ENCODE measurements around the gene ERN1. TPM values are rescaled to one million over a fixed set of nuclear protein-coding genes. Genes with fewer than 3 reads are reported as not detected.
"Not testable (repeated sequence)": the region's sequence is repeated elsewhere in the genome, so short reads cannot be mapped to it uniquely, and the experiment has no call there.

Gene ERN1
- 37.0 TPM for total RNA-seq
- polyA plus RNA-seq (ENCODE audit: insufficient read depth, low read depth, low replicate concordance) = 2.8 TPM
- long read RNA-seq, donor 1 = 0 reads
- long read RNA-seq, donor 2, partial matches to known transcripts = 0 of 2 reads
- long read RNA-seq, donor 2, other reads (novel, unspliced or antisense) = 0 of 2 reads
- long read RNA-seq, donor 3, transcript ERN1-208 (1 exons, 2,068 nt) = major isoform, 5 of 10 reads
- long read RNA-seq, donor 3, partial matches to known transcripts = 5 of 10 reads
- long read RNA-seq, donor 3, other reads (novel, unspliced or antisense) = 0 of 10 reads
- long read RNA-seq, donor 4, full-length matches to known transcripts = 4 of 4 reads
- long read RNA-seq, donor 4, partial matches to known transcripts = 0 of 4 reads
- long read RNA-seq, donor 4, other reads (novel, unspliced or antisense) = 0 of 4 reads
- long read RNA-seq, donor 5 = 0 reads
- long read RNA-seq, donor 6, partial matches to known transcripts = 0 of 1 reads
- long read RNA-seq, donor 6, other reads (novel, unspliced or antisense) = 0 of 1 reads
- long read RNA-seq, donor 7, partial matches to known transcripts = 1 of 11 reads
- long read RNA-seq, donor 7, other reads (novel, unspliced or antisense) = 6 of 11 reads
- long read RNA-seq, donor 8, partial matches to known transcripts = 0 of 2 reads
- long read RNA-seq, donor 8, other reads (novel, unspliced or antisense) = 0 of 2 reads
- long read RNA-seq, donor 9 = 0 reads
- long read RNA-seq, donor 10, partial matches to known transcripts = 0 of 2 reads
- long read RNA-seq, donor 10, other reads (novel, unspliced or antisense) = 0 of 2 reads

- no peaks in the 10 kb centered on the region for H3K27me3 ChIP-seq (ENCODE audit: control insufficient read depth, insufficient read depth, low read length)
- DNase-seq (peak; percentile 94 to 99 (median 96)), FAIRE-seq (no peak)
- peak within 1 kb of the TSS; percentile 50 to 80 (median 67) for H3K9ac ChIP-seq (ENCODE audit: low read length in 3 of 3)
- peak within 1 kb of the TSS; percentile 71 to 86 (median 76) for H3K4me3 ChIP-seq (ENCODE audit: low read length in 3 of 3)
- H3K36me3 ChIP-seq (ENCODE audit: control insufficient read depth in 2 of 3, insufficient read depth in 3 of 3, low read length in 3 of 3) = no peaks in the 10 kb centered on the region
- intact Hi-C loops (cut with DNase I) = loop anchor here (5.0 to 10.0 kb wide), 3 partner anchors 65 to 215 kb away; partner anchors contain the start of genes CSHL1 and GH1
- no peak for TF ChIP-seq CTCF (IDR thresholded peaks at IDR 0.05; ENCODE audit: borderline replicate concordance, extremely low read depth, insufficient read depth)
- peaks cover 0 to 9% (median 0%) of the 10 kb centered on the region in 3 donors for H3K4me1 ChIP-seq (ENCODE audit: control insufficient read depth in 2 of 3, insufficient read depth in 2 of 3, low read depth in 1 of 3, low read length in 3 of 3)
- H3K9me3 ChIP-seq (ENCODE audit: control insufficient read depth in 2 of 3, insufficient read depth in 1 of 3, low read length in 3 of 3) = no peaks in the 10 kb centered on the region
- peak within 1 kb of the TSS; percentile 91 to 92 for H3K27ac ChIP-seq (ENCODE audit: low read depth in 2 of 2, low read length in 2 of 2)
These were observed at the start of gene ERN1 for GRCh38 chr17:64129765-64130558. Gene ERN1 (minus strand): TSS chr17:64130144. CDS start chr17:64130029, 115 bp downstream.

- H3K4me3 ChIP-seq (ENCODE audit: low read length in 3 of 3); intact Hi-C loops (cut with DNase I); FAIRE-seq; H3K4me1 ChIP-seq (ENCODE audit: control insufficient read depth in 2 of 3, insufficient read depth in 2 of 3, low read depth in 1 of 3, low read length in 3 of 3); H3K27me3 ChIP-seq (ENCODE audit: control insufficient read depth, insufficient read depth, low read length); H3K36me3 ChIP-seq (ENCODE audit: control insufficient read depth in 2 of 3, insufficient read depth in 3 of 3, low read length in 3 of 3); DNase-seq; H3K9ac ChIP-seq (ENCODE audit: low read length in 3 of 3); H3K9me3 ChIP-seq (ENCODE audit: control insufficient read depth in 2 of 3, insufficient read depth in 1 of 3, low read length in 3 of 3); H3K27ac ChIP-seq (ENCODE audit: low read depth in 2 of 2, low read length in 2 of 2): not testable (repeated sequence)
These were observed 49.1 kb upstream of the ERN1 start for GRCh38 chr17:64179024-64179423.

DNA sequence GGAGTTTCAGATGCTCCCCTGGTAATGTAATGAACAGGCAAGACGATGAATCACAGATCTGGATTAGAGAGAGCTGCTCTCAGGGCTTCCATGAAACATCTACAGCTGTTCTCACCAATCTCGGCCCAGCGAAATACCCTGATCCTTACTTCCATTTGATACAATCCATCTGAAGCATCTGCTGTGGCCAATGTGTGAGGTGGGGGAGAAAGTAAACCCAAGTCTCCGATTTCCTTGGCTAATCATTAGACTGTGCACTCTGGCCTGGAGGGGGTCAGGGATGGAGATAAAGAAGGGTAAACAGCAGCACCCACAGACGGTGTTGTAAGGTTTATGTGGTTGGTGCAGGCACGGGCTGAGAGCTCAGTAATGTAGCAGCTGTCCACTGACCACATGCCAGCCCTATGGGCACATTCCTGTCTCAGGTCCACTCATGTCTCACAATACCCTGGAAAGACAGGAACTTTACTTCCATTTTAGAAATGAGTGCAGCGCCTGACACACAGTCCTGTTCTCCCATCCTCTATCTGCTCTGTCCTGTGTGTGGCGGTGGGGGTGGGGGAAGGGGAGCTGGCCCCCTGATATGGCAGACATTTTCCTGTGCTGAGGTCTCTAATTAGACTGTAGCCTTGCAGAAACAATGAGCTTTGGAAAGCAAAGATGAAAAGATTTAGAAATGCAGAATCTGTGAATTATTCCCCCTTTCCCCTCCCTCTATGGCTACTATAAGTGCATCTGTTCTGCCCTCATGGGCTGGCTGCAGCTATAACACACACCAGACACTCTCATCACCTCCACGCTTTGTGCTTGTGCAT is 48.3 kb upstream of the ERN1 start:
- TF ChIP-seq CTCF (IDR thresholded peaks at IDR 0.05; ENCODE audit: borderline replicate concordance, extremely low read depth, insufficient read depth) = no peak
- Histone ChIP-seq H3K4me3 (ENCODE audit: low read length in 3 of 3) (no peak overlapping the region), H3K27ac (ENCODE audit: low read depth in 2 of 2, low read length in 2 of 2) (no peak overlapping the region), H3K9me3 (ENCODE audit: control insufficient read depth in 2 of 3, insufficient read depth in 1 of 3, low read length in 3 of 3) (no peaks in the 10 kb centered on the region), H3K36me3 (ENCODE audit: control insufficient read depth in 2 of 3, insufficient read depth in 3 of 3, low read length in 3 of 3) (peaks cover 0 to 7% (median 0%) of the 10 kb centered on the region in 3 donors), H3K4me1 (ENCODE audit: control insufficient read depth in 2 of 3, insufficient read depth in 2 of 3, low read depth in 1 of 3, low read length in 3 of 3) (no peaks in the 10 kb centered on the region), H3K27me3 (ENCODE audit: control insufficient read depth, insufficient read depth, low read length) (no peaks in the 10 kb centered on the region), H3K9ac (ENCODE audit: low read length in 3 of 3) (no peak overlapping the region)
- FAIRE-seq = no peak
- DNase-seq = peak in 1 of 5 donors; percentile 7
- intact Hi-C loops (cut with DNase I) = no loop called here
